SK-N-SH (cell line): Measurements from ENCODE around the gene CCDC175. TPM values are rescaled to one million over a fixed set of nuclear protein-coding genes. Genes with fewer than 3 reads are reported as not detected.

ENCODE experiments used
- CTCF ChIA-PET: fragments of 300-600, 350-600 bp; formaldehyde crosslinking; extraction: SDS; loops from one replicate; lab custom pipeline; 2021; lab: Yijun Ruan, JAX
- POLR2A ChIA-PET: fragments of 350-600 bp; sonication (Branson Sonifier 250); formaldehyde crosslinking; extraction: SDS; loops from one replicate; lab custom pipeline; 2020; ENCODE audit warnings: antibody characterized with exemption, inconsistent platforms; lab: Yijun Ruan, JAX
- DNase-seq: peaks from one replicate; pipeline ENCODE4 v3.0.0; 2012
- H2AFZ ChIP-seq: fragments of 200-600 bp; sonication (generic); 2 replicates; pipeline ENCODE4 v1.8.1; 2016; ENCODE audit warnings: antibody characterized with exemption, mild to moderate bottlenecking, low read depth
- H3F3A ChIP-seq: fragments of 200-600 bp; sonication (generic); replicated peaks from 2 replicates; pipeline ENCODE3; 2016; ENCODE audit warnings: antibody characterized with exemption, mild to moderate bottlenecking; ENCODE audit not compliant: insufficient read depth
- H3K27ac ChIP-seq, 2 experiments: fragments of 200-500 bp in 1 of 2; fragments of 200-600 bp in 1 of 2; sonication (Bioruptor generic) in 1 of 2; sonication (generic), shearing (Covaris generic) in 1 of 2; 2 replicates each; pipeline versions ENCODE4 v1.5.1 to v1.6.1; 2014 to 2016; ENCODE audit warnings: low read depth in 2 of 2, inconsistent platforms in 1 of 2, low read length in 1 of 2, mild to moderate bottlenecking in 1 of 2, mixed read lengths in 1 of 2
- H3K27me3 ChIP-seq: fragments of 200-600 bp; sonication (generic), shearing (Covaris generic); 2 replicates; pipeline ENCODE4 v1.6.1; 2016; ENCODE audit warnings: mixed run types; ENCODE audit not compliant: insufficient read depth
- H3K36me3 ChIP-seq, 2 experiments: fragments of 200-500 bp in 1 of 2; fragments of 200-600 bp in 1 of 2; sonication (Bioruptor generic) in 1 of 2; sonication (generic) in 1 of 2; replicated peaks in 1 of 2; 2 replicates each; pipeline versions ENCODE3 to v1.5.1; 2014 to 2016; ENCODE audit warnings: low read length in 1 of 2, mild to moderate bottlenecking in 1 of 2; ENCODE audit not compliant: insufficient read depth in 2 of 2, control insufficient read depth in 1 of 2
- H3K4me1 ChIP-seq, 2 experiments: fragments of 200-500 bp in 1 of 2; fragments of 200-600 bp in 1 of 2; sonication (Bioruptor generic) in 1 of 2; sonication (generic), shearing (Covaris generic) in 1 of 2; 2 replicates each; pipeline versions ENCODE4 v1.5.1 to v1.6.1; 2014 to 2016; ENCODE audit warnings: low read depth in 1 of 2, low read length in 1 of 2, mixed run types in 1 of 2; ENCODE audit not compliant: insufficient read depth in 2 of 2, control insufficient read depth in 1 of 2
- H3K4me2 ChIP-seq: fragments of 200-600 bp; sonication (generic), shearing (Covaris generic); 2 replicates; pipeline ENCODE4 v1.6.1; 2017; ENCODE audit warnings: mixed run types
- H3K4me3 ChIP-seq, 2 experiments: fragments of 200-500 bp in 1 of 2; fragments of 200-600 bp in 1 of 2; sonication (Bioruptor generic) in 1 of 2; sonication (generic), shearing (Covaris generic) in 1 of 2; 2 replicates each; pipeline versions ENCODE4 v1.5.1 to v1.8.1; 2014 to 2016; ENCODE audit warnings: low read depth in 2 of 2, inconsistent platforms in 1 of 2, low read length in 1 of 2, mild to moderate bottlenecking in 1 of 2, mixed read lengths in 1 of 2, moderate library complexity in 1 of 2
- H3K79me2 ChIP-seq: fragments of 200-600 bp; sonication (generic); 2 replicates; pipeline ENCODE4 v1.8.1; 2017; ENCODE audit warnings: mild to moderate bottlenecking; ENCODE audit not compliant: insufficient read depth
- H3K9ac ChIP-seq: fragments of 200-600 bp; sonication (generic); 2 replicates; pipeline ENCODE4 v1.6.1; 2017; ENCODE audit warnings: mixed run types
- H3K9me2 ChIP-seq: fragments of 200-600 bp; sonication (generic); 2 replicates; pipeline ENCODE4 v1.6.1; 2017; ENCODE audit warnings: mixed run types
- H3K9me3 ChIP-seq: fragments of 200-600 bp; sonication (generic); 2 replicates; pipeline ENCODE4 v1.6.1; 2017; ENCODE audit warnings: mixed run types, mild to moderate bottlenecking, moderate library complexity
- H4K20me1 ChIP-seq: fragments of 200-600 bp; sonication (generic); 2 replicates; pipeline ENCODE4 v1.6.1; 2017; ENCODE audit warnings: mild to moderate bottlenecking, mixed run types; ENCODE audit not compliant: insufficient read depth
- CHD2 ChIP-seq: fragments of 150-350 bp; IDR thresholded peaks from 2 replicates; pipeline ENCODE4 v1.6.1; 2018; ENCODE audit warnings: low read length; ENCODE audit not compliant: partially characterized antibody
- CTCF ChIP-seq: fragments of 200-600 bp; sonication (generic); IDR thresholded peaks from 2 replicates; pipeline ENCODE4 v1.6.1; 2017; ENCODE audit warnings: antibody characterized with exemption, mild to moderate bottlenecking, moderate library complexity
- ELF1 ChIP-seq: IDR thresholded peaks from 2 replicates; pipeline ENCODE4 v1.4.0; 2012
- EZH2phosphoT487 ChIP-seq: fragments of 200-600 bp; sonication (generic); IDR thresholded peaks from 2 replicates; pipeline ENCODE4 v1.6.1; 2017; ENCODE audit warnings: low read depth, mixed run types, mild to moderate bottlenecking, antibody characterized with exemption, moderate library complexity, borderline replicate concordance
- FOSL2 ChIP-seq: IDR thresholded peaks from 2 replicates; pipeline ENCODE4 v1.4.0; 2012; ENCODE audit warnings: low read depth, mild to moderate bottlenecking, moderate library complexity, borderline replicate concordance
- FOXJ3 ChIP-seq: sonication (generic); formaldehyde crosslinking; IDR thresholded peaks from 2 replicates; pipeline ENCODE4 v1.5.1; 2020; ENCODE audit warnings: mild to moderate bottlenecking, missing genetic modification reagents
- GABPA ChIP-seq: IDR thresholded peaks from 2 replicates; pipeline ENCODE4 v1.4.0; 2012; ENCODE audit warnings: low read depth, mild to moderate bottlenecking
- IRF3 ChIP-seq: fragments of 150-350 bp; IDR thresholded peaks from 2 replicates; pipeline ENCODE4 v1.6.1; 2016; ENCODE audit warnings: mild to moderate bottlenecking, low read depth, low read length
- MAX ChIP-seq: IDR thresholded peaks from 2 replicates; pipeline ENCODE4 v1.4.0; 2012; ENCODE audit warnings: low read depth
- MXI1 ChIP-seq: IDR thresholded peaks from 2 replicates; pipeline ENCODE4 v1.6.1; 2012; ENCODE audit warnings: mild to moderate bottlenecking, low read depth, low read length, improper control_type of control experiment
- NFIC ChIP-seq: IDR thresholded peaks from 2 replicates; pipeline ENCODE4 v1.4.0; 2012; ENCODE audit warnings: borderline replicate concordance
- NRF1 ChIP-seq: IDR thresholded peaks from 2 replicates; pipeline ENCODE4 v1.6.1; 2012; ENCODE audit warnings: low read depth, mild to moderate bottlenecking, low read length
- PBX3 ChIP-seq: IDR thresholded peaks from 2 replicates; pipeline ENCODE4; 2012
- POLR2AphosphoS5 ChIP-seq: IDR thresholded peaks from 2 replicates; pipeline ENCODE4 v1.6.1; 2012; ENCODE audit warnings: low read depth, low read length
- RAD21 ChIP-seq: IDR thresholded peaks from 2 replicates; pipeline ENCODE4 v1.6.1; 2012; ENCODE audit warnings: mild to moderate bottlenecking, low read length
- RFX5 ChIP-seq: IDR thresholded peaks from 2 replicates; pipeline ENCODE4 v1.6.1; 2012; ENCODE audit warnings: mild to moderate bottlenecking, improper control_type of control experiment, low read length
- RXRA ChIP-seq: IDR thresholded peaks from 2 replicates; pipeline ENCODE4 v1.4.0; 2012; ENCODE audit warnings: low read depth, mild to moderate bottlenecking, borderline replicate concordance
- SMC3 ChIP-seq: IDR thresholded peaks from 2 replicates; pipeline ENCODE4 v1.6.1; 2012; ENCODE audit warnings: low read depth, low read length, improper control_type of control experiment
- TCF12 ChIP-seq: IDR thresholded peaks from 2 replicates; pipeline ENCODE4 v1.4.0; 2012
- WGBS: methylation state at CpG from one replicate; pipeline ENCODE4 v1.1.6; 2017; ENCODE audit warnings: low lambda C conversion rate; 5-methylcytosine and 5-hydroxymethylcytosine counted together
- polyA plus RNA-seq, 3 experiments: library from polyadenylated mRNA; depleted of rRNA; stranded (reverse); fragments of >200 nt; gene quantifications; 2 replicates each; pipeline ENCODE4 v1.2.3, GENCODE V29; 2012
- TF ChIP-seq, protein P1 (sequence below): IDR thresholded peaks from 2 replicates; pipeline ENCODE4 v1.4.0; 2012; ENCODE audit warnings: low read depth, borderline replicate concordance

CCDC175 gene
- polyA plus RNA-seq, 1 of the 3 experiments (the other 2 are of a cell fraction), result not detected

DNA sequence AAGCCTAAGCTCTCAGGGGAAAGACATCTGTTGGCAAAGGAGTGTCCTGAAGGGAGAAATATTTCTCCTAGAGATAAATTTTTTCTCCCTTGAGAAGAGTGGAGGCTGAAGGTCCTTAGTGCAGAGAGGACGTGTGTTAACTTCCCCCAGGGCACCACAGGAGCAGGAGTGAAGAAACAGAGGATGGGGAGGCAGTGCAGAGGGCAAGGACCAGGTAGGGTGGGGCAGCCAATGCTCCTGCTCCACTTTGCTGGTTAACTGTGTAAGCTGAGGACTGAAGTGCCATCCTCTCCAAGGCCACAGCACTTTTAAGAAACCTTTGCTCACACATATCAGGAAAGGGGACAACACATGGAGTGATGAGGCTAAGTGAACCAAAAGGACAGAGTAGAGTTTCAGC, 96.4 kb downstream of the CCDC175 start:
- Histone ChIP-seq H3K9me3 (no peaks in the 10 kb centered on the region), H3K4me3 (peak overlapping the region in 1 of 2 experiments; percentile 68; a peak in 1 of 4 replicates), H3K9ac (no peak overlapping the region), H3K4me1 (peaks cover 5 to 21% of the 10 kb centered on the region in 2 experiments; a peak in 3 of 4 replicates), H2AFZ (no peak overlapping the region), H3F3A (peaks cover 31% of the 10 kb centered on the region), H3K27me3 (no peaks in the 10 kb centered on the region), H3K27ac (0 out of 4 replicates have a peak overlapping the region, but pooled peaks of 1 of the 2 experiments have one; percentile 99), H4K20me1 (0 out of 2 replicates have a peak, but pooled peaks cover 4% of the 10 kb centered on the region), H3K36me3 (peaks cover 33 to 49% of the 10 kb centered on the region in 2 experiments), H3K9me2 (no peaks in the 10 kb centered on the region), H3K4me2 (peak overlapping the region; percentile 77), H3K79me2 (peaks cover 94% of the 10 kb centered on the region)
- no peak for DNase-seq
- POLR2A ChIA-PET, result no interaction called here
- TF ChIP-seq NRF1, result no peak
- no peak for TF ChIP-seq MAX
- TF ChIP-seq MXI1, result no peak
- no peak for TF ChIP-seq FOXJ3 (CRISPR knock-in tag)
- no peak for TF ChIP-seq RXRA
- no peak for TF ChIP-seq GABPA
- WGBS, result 65% methylated on average over 1 of the region's 1 CpG
- CTCF ChIA-PET, result interaction anchor here (0.6 to 2.7 kb wide), 3 partner anchors 15 to 582 kb away, joined by 3 to 7 read pairs (median 5); partner anchors contain the start of genes CCDC175 and GPR135

DNA sequence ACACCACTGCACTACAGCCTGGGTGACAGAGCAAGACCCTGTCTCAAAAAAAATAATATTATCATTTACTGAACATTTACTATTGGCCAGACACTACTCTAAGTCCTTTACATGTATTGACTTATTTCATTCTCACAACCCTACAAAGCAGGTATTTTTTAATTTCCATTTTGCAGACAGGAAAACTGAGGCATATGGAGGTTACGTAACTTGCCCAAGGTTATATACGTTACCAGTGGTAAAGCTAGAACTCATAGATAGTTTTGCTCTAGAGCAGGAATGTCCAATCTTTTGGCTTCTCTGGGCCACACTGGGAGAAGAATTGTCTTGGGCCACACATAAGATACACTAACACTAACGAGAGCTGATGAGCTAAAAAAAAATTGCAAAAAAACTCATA, 98.1 kb downstream of the CCDC175 start:
- H3K4me2 ChIP-seq, result no peak overlapping the region
- H3K27me3 ChIP-seq, result no peaks in the 10 kb centered on the region
- H3K27ac ChIP-seq, result no peak overlapping the region
- POLR2A ChIA-PET, result no interaction called here
- DNase-seq, result no peak
- WGBS, result 95% methylated on average over 3 of the region's 3 CpGs
- 0 out of 2 replicates have a peak, but pooled peaks cover 4% of the 10 kb centered on the region for H4K20me1 ChIP-seq
- peaks cover 82% of the 10 kb centered on the region for H3K79me2 ChIP-seq
- no peaks in the 10 kb centered on the region for H3K9me2 ChIP-seq
- H2AFZ ChIP-seq, result no peak overlapping the region
- H3K4me1 ChIP-seq, result peaks cover 16 to 21% of the 10 kb centered on the region in 2 experiments; a peak in 3 of 4 replicates
- H3K4me3 ChIP-seq, result no peak overlapping the region
- CTCF ChIA-PET, result interaction anchor here (1.2 to 2.7 kb wide), 3 partner anchors 14 to 449 kb away, joined by 5 to 7 read pairs (median 5); partner anchors contain the start of genes CCDC175 and GPR135
- H3K9ac ChIP-seq, result no peak overlapping the region
- H3K9me3 ChIP-seq, result no peaks in the 10 kb centered on the region
- peaks cover 26% of the 10 kb centered on the region for H3F3A ChIP-seq
- H3K36me3 ChIP-seq, result peaks cover 49 to 65% of the 10 kb centered on the region in 2 experiments
- TF ChIP-seq EZH2phosphoT487, result no peak
- no peak for TF ChIP-seq RFX5
- no peak for TF ChIP-seq SMC3
- TF ChIP-seq CHD2, result no peak
- no peak for TF ChIP-seq MXI1
- no peak for TF ChIP-seq CTCF
- TF ChIP-seq RAD21, result no peak
- no peak for TF ChIP-seq POLR2AphosphoS5
- no peak for TF ChIP-seq FOSL2
- TF ChIP-seq MAX, result no peak
- no peak for TF ChIP-seq PBX3
- TF ChIP-seq ELF1, result no peak
- TF ChIP-seq NFIC, result no peak
- no peak for TF ChIP-seq NRF1
- TF ChIP-seq, protein P1, sequence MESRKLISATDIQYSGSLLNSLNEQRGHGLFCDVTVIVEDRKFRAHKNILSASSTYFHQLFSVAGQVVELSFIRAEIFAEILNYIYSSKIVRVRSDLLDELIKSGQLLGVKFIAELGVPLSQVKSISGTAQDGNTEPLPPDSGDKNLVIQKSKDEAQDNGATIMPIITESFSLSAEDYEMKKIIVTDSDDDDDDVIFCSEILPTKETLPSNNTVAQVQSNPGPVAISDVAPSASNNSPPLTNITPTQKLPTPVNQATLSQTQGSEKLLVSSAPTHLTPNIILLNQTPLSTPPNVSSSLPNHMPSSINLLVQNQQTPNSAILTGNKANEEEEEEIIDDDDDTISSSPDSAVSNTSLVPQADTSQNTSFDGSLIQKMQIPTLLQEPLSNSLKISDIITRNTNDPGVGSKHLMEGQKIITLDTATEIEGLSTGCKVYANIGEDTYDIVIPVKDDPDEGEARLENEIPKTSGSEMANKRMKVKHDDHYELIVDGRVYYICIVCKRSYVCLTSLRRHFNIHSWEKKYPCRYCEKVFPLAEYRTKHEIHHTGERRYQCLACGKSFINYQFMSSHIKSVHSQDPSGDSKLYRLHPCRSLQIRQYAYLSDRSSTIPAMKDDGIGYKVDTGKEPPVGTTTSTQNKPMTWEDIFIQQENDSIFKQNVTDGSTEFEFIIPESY, result no peak
- no peak for TF ChIP-seq IRF3
- TF ChIP-seq TCF12, result no peak
